ENCODE results near the gene CELF2.

The CELF2 gene

GRCh38 chr10:11212288-11213085, 194.8 kb downstream of the CELF2 start:
- POLR2A ChIA-PET: interaction anchor here (0.6 kb wide), 1 partner anchor 10 kb away, joined by 3 read pairs; no protein-coding TSS in a partner anchor
- CTCF ChIA-PET: interaction anchor here (0.6 to 1.6 kb wide), 6 partner anchors 8 to 20 kb away, joined by 3 to 5 read pairs (median 4); no protein-coding TSS in a partner anchor

GRCh38 chr10:11213137-11213536, 195.5 kb downstream of the CELF2 start:
- no peak for TF ChIP-seq CTCF (IDR thresholded peaks at IDR 0.05; ENCODE audit: control extremely low read depth, extremely low read depth, low read depth, missing control alignments)
- no peak for DNase-seq (ENCODE audit: extremely low spot score)
- POLR2A ChIA-PET: interaction anchor here (1.5 kb wide), 1 partner anchor 10 kb away, joined by 3 read pairs; no protein-coding TSS in a partner anchor
- CTCF ChIA-PET: interaction anchor here (0.8 to 1.6 kb wide), 4 partner anchors 10 to 19 kb away, joined by 3 to 5 read pairs (median 4); no protein-coding TSS in a partner anchor

More at GRCh38 chr10:11212288-11213085, 194.8 kb downstream of the CELF2 start:
- no peak for DNase-seq (ENCODE audit: extremely low spot score)
- no peak for TF ChIP-seq CTCF (IDR thresholded peaks at IDR 0.05; ENCODE audit: control extremely low read depth, extremely low read depth, low read depth, missing control alignments)

- no peak for TF ChIP-seq CTCF (IDR thresholded peaks at IDR 0.05; ENCODE audit: control extremely low read depth, extremely low read depth, low read depth, missing control alignments)
- no peak for DNase-seq (ENCODE audit: extremely low spot score)
- POLR2A ChIA-PET: interaction anchor here (1.5 kb wide), 1 partner anchor 9 kb away, joined by 3 read pairs; no protein-coding TSS in a partner anchor
- CTCF ChIA-PET: interaction anchor here (0.8 to 1.6 kb wide), 4 partner anchors 9 to 64 kb away, joined by 3 to 7 read pairs (median 4); no protein-coding TSS in a partner anchor
These were observed 196.7 kb downstream of the CELF2 start for GRCh38 chr10:11214407-11214806.

- TF ChIP-seq CTCF (IDR thresholded peaks at IDR 0.05; ENCODE audit: control extremely low read depth, extremely low read depth, low read depth, missing control alignments): no peak
- ChIA-PET CTCF (interaction anchor here (0.8 to 1.5 kb wide), 2 partner anchors 22 to 55 kb away, joined by 3 to 7 read pairs; no protein-coding TSS in a partner anchor), POLR2A (no interaction called here)
- DNase-seq (ENCODE audit: extremely low spot score): no peak
These were observed 197.8 kb downstream of the CELF2 start for GRCh38 chr10:11215471-11215870.

- ChIA-PET CTCF (interaction anchor here (0.9 to 1.7 kb wide), 5 partner anchors 8 to 53 kb away, joined by 4 to 6 read pairs (median 5); no protein-coding TSS in a partner anchor), POLR2A (no interaction called here)
- TF ChIP-seq CTCF (IDR thresholded peaks at IDR 0.05; ENCODE audit: control extremely low read depth, extremely low read depth, low read depth, missing control alignments): no peak
- DNase-seq (ENCODE audit: extremely low spot score): no peak
These were observed 199.8 kb downstream of the CELF2 start for GRCh38 chr10:11217521-11217920.

- ChIA-PET CTCF (interaction anchor here (1.2 to 3.5 kb wide), 3 partner anchors 8 to 52 kb away, joined by 5 to 13 read pairs (median 5); no protein-coding TSS in a partner anchor), POLR2A (no interaction called here)
- TF ChIP-seq CTCF (IDR thresholded peaks at IDR 0.05; ENCODE audit: control extremely low read depth, extremely low read depth, low read depth, missing control alignments): no peak
- no peak for DNase-seq (ENCODE audit: extremely low spot score)
These were observed 200.7 kb downstream of the CELF2 start for GRCh38 chr10:11218395-11218794.

Data from GM10248 (cell line).